GM18508 (cell line): ENCODE measurements around the gene KIZ.

Experiments
- ATAC-seq: cut with Tn5 transposase; IDR thresholded peaks from one replicate; pipeline ENCODE4 v1.9.1; 2021; ENCODE audit warnings: moderate number of reproducible peaks; ENCODE audit not compliant: insufficient read depth, unreplicated experiment

Gene KIZ

GRCh38 chr20:21133917-21134622, 8.2 kb downstream of the KIZ start:
- ATAC-seq, result no peak

DNA sequence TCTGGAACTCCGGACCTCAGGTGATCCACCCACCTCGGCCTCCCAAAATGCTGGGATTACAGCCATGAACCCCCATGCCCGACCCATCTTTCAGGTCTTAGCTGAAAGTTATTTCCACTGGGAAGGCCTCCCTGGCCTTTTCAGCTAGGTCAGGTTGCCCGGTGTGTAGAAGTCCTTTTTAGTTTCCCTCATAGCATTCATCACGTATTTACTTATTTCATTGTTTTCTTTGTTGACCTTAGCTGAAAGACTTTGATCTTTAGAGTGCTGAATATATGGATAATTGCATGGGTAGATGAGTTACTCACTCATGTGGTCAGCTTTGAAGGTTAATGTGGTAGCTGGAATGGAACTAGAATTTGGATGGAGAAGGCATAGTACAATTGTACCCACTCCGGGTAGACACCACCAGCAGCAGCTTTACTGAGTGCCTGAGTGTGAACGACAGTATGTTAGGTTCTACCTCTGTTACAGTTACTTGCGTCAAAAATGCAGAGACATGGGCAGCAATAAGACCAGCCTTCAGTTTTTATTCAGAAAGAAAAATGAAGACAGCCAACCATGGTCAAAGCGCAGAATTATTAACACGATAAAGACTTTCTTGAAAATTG, 9.1 kb downstream of the KIZ start:
- ATAC-seq, result no peak

- no peak for ATAC-seq
These were observed 10.3 kb downstream of the KIZ start for GRCh38 chr20:21136015-21136732.

GRCh38 chr20:21137078-21137477, 11.2 kb downstream of the KIZ start:
- ATAC-seq, result no peak

DNA sequence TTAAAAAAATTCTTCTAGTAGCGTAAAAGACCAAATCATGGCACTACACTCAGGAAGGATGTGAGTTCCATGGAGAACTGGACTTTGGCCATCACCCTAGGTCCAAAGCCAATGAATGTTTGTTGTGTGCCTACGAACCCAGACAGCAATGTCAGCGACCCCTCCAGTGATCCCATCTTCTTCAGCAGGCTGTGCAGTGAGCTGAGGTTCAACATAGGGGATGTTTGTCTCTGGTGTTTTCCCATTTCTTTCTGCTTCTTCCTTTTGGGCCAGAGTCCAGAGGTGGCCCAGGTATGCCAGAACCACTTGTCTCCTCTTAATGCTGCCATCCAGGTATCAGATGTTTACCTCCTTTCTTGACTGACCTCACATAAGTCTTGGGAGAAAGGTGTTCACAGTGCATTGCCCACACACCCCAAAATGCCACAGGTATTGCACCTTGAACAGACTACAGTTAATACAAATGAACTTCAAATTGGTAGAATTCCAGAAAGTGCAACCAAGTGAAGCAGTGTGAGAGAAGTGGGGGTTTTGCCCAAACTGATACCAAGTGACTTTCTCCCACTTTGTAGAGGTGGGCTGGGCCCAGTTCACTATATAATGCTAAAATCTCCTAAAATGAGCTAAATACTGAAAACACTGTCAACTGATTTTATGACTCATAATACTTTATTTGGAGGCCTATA, 14.1 kb downstream of the KIZ start:
- no peak for ATAC-seq

DNA sequence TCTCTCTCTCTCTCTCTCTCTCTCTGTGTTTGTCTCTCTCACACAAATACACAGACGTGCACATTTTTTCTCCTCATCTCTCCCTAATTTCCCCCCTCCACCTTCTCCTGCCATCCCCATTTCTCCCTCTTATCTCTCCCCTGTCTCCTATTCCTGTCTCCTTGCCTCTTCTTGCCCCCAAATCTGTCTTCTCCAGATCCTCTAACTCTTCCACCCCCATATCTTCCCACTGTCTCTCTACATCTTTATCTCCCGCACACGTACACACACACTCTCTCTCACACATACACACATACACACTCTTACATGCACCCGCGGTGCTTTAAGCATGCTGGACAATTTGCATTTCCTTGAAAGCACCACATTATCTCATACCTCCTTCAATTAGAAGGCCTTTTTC, 15.9 kb downstream of the KIZ start:
- no peak for ATAC-seq

DNA sequence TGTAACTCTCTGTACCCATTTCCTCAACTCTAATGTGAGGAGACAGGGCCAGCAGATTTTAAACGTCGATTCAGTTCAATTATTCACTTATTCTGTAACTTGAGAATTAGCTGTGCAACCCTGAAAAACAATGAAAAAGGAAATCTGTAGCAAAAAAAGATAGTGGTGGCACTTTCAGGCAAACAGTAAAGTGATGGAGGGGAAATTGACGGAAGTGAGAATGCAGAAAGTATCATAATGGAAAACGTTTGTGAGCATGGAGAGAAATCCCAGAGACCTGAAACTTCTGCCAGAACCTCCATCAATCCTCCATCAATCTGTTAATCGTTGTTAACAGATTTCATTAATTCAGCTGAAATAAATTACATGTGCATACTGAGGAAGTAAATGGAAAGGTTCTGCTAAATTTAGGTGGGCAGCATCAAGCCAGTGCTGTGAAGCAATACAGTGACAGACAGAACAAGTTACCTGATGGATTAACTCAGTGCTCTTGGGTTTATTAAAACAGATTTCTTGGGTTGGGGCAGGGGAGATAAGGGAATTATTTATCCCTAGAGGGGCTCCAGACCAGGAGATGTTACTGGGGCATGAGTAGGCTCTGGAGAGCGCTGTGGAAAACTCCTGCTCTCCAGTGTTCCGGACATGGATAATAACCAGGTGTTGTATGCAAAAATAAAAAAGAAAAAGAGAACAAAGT, 17.5 kb downstream of the KIZ start:
- ATAC-seq, result no peak

DNA sequence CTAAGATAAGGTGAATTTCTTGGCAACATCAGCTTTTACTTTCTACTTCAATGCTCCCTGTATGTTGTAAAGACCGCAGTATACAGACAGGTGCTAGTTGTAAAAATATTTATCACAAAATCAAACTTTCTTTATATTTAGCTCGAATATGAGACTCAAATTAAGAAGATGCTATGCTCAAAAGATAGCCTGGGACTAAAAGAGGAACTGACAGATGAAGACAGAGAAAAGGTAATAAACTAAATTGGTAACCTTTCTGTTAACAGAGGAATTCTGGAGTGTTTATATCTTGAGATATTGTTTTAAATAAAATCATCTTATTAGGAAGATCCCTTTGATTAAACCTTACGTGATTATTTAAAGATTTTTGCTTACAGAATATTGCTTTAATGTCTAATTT, 19.5 kb downstream of the KIZ start:
- ATAC-seq, result no peak

- ATAC-seq, result no peak
These were observed 20.3 kb downstream of the KIZ start for GRCh38 chr20:21146215-21146614.

DNA sequence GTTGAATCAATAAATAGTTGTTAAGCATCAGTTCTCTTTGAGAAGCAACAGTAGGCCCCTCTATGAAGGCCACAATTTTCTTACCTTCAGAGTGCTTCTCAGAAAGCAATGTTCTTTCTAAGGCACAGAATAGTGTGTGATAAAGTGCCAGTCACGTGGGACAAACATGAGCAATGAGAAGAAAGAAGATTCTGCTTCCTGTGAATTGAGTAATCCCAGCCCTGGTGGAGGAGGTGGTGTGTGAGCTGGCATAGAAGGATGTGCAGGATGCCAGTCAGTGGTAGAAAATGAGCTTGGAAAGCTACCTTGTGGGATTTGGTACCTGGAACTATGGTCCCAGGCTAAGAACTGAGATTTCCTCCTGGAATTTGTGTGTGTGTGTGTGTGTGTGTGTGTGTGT, 21.7 kb downstream of the KIZ start:
- ATAC-seq, result no peak

DNA sequence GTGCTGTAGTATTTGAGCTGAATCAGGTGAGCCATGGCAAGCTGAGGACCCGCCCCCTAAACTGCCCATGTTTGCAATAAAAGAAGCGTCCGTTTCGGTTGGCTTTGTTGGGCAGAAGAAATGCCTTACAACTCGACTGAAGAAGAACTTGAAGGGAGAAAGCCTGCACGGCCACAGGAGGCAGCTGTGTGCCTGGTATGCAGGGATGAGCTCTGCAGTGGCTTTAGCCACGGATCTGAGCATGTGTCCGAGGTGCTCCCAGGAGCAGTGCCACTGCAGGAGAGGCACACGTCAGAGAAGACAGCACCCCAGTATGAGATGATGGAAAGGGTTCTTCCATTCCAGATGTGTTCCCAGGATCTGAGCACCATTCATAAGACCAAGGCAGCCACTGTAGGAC, 23.5 kb downstream of the KIZ start:
- no peak for ATAC-seq

GRCh38 chr20:21151791-21152190, 25.9 kb downstream of the KIZ start:
- ATAC-seq, result no peak

DNA sequence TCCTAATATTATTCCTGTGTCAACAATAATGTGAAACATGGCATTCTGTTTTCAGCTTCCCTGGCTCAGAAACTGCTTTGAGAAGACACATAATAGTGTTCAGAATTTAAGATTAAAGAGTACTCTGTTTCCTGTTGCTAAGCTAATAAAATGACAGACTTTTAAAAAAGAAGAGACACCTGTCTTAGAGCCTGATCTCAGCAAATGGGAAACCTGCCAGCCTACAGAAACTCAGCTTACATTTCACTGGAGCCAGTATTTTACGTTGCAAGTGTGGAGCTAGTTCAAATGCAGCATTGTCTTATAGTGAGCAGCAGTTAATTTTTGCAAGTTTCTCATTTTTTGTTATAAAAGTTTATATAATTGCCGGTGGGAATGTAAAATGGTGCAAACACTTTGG, 28.8 kb downstream of the KIZ start:
- ATAC-seq, result no peak

GRCh38 chr20:21155268-21155667, 29.4 kb downstream of the KIZ start:
- no peak for ATAC-seq

DNA sequence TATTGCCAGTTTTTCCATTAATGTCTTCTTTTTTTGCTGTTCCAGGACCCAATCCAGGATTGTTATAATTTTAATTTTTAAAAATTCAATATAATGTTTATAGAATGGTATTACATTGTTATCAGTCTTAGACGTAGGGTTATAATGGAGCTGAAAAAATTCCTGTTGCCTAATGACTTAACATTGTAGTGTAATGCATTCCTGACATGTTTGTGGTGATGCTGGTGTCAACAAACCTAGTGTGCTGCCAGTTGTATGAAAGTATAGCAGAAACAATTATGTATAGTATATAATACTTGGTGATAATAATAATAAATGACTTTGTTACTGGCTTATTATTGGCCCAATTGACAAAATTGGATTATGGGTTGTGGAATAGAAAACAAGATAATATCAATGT, 30.4 kb downstream of the KIZ start:
- no peak for ATAC-seq

GRCh38 chr20:21157006-21157405, 31.1 kb downstream of the KIZ start:
- ATAC-seq, result no peak

- ATAC-seq, result no peak
These were observed 33.9 kb downstream of the KIZ start for GRCh38 chr20:21159658-21160380.

GRCh38 chr20:21161926-21162325, 36.0 kb downstream of the KIZ start:
- ATAC-seq, result no peak

DNA sequence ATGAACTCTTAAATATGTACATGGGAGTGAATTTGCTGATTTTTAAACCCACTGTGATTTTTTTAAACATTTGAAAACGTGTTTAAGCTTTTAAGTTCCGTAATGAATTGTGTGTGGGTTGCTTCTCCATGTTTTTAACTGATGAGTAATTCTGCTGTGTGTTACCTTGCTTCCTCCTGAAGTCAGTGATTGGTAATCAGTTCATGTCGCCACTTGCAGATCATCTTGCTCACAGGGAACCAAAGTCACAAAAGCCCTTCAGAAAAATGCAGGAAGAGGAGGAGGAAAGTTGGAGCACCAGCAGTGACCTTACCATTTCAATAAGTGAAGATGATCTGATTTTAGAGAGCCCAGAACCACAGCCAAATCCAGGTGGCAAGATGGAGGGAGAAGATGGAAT, 36.7 kb downstream of the KIZ start:
- no peak for ATAC-seq

DNA sequence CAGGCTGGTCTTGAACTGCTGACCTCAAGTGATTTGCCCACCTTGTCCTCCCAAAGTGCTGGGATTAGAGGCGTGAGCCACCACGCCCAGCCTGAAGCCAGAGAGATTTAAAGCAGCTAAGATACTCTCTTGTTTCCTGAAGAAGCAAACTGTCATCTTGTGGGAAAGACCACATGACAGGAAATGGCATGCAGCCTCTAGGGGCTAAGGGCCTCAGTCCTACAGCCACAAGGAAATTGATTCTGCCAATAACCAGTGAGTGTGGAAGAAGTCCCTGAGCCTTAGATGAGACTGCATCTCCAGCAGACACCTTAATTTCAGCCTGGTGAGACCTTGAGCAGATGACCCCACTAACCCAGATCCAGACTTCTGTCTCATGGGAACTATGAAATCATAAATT, 40.9 kb downstream of the KIZ start:
- no peak for ATAC-seq
